ENCODE measurements around the gene PDGFB.
A peak's percentile ranks its signal among the peaks of the same experiment; 100 is the strongest.

The PDGFB gene

DNA sequence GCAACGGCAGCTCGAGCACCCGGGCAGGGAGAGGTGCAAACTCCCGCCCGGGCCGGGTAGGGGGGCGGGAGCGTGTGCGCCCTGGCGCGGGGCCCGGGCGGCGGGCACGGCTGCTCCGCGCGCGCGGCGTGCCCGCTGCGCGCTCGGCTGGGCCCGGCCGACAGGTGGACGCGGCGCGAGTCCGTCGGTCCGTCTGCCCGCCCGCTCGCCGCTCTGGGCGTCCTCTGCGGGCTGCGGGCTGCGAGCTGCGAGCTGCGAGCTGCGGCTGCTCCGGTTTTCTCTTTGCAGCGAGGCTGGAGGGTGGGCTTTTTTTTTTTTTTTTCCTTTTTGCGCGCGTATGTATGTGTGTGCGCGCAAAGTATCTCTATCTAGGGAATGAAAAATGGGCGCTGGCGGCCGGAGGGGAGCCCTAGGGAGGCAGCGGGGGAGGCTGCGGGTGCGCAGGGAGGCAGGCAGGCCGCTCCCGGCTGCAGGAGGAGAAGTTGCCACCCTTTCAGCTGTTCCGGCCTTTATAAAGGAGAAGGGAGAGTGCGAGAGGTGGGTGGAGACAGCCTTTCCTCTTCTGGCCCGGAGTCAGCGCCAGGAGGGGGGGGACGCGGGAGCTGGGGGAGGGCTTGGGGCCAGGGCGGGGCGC lies at the start of gene PDGFB:
Gene PDGFB, minus strand, starts transcription at position 487 of the 634 bp plus-strand sequence. CDS start 1,019 bp downstream, outside the sequence.
- DNase-seq (ENCODE audit: low spot score) (peak; percentile 71), FAIRE-seq (no peak)

DNA sequence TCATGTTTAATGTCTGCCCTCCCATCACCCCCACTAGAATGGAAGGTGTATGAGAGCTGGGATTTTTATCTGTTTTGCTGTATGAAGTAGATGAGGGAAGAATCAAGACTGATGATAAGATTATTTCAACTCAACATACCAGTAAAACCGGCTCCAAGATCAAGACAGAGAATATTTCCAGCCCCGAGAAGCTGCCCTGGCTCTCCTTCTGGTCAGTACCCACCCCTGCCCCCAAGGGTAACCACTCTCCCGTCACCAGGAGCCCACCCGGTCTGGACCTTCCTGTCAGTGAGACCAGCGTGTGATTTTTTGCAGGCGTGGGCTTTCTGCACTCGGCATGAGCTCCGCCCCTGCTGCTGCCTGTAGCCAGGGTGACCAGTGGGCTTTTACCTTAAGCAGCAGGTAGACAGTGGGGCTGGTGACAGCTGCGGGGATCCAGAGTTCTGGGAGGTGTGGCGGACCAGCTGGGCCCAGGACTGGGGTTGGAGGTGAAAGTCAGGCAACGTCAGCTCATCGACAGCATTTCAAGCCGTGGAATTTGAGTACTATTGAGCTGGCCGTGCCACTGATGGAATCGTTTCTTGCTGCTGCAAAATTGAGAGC lies 49.1 kb upstream of the PDGFB start:
- FAIRE-seq (no peak), DNase-seq (ENCODE audit: low spot score) (no peak)

DNA sequence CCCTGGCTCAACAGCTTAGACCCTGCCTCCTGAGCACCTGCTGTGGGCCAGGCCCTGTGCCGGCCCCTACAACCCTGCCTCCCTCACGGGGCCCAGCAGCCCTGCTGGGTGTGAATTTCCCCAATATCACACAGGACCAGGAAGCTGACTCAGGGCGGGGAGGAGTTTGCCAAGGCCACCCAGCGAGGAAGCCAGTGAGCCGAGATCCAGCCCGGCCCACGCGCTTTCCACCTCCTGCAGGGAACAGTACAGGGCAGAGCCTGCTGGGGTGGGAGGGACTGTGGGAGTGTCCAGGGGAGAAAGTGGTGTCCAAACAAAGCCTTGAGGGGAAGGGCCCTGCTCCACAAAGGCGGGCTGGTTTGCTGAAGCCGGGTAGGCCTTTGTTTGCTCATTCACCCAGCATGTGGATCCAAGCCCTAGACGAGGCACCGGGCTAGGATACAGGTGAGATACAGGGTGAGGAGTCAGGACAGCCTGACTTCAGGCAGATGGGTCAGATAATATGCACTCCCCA lies 47.8 kb upstream of the PDGFB start:
- peak; percentile 95 for DNase-seq (ENCODE audit: low spot score)
- FAIRE-seq: peak; percentile 99

DNA sequence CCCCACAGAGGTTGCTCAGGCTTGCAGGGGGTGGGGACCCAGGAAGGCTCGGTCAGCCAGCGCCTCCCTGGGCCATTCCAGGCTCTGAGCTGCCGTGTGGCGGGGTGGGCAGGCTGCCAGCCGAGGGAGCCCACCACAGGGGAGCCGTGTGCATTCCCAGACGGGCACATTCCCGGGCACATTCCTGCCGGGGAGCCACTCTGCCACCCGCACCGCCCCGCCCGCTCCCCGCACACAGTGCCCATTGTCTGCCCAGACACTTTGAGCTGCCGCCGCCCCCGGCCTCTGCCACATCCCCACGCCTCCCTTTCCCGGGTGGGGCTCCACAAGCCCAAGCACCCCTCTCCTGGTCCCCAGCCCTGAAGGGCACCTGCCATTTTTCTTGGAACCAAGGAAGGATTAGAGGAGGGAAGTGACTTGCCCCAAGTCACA lies 47.3 kb upstream of the PDGFB start:
- DNase-seq (ENCODE audit: low spot score) (peak; percentile 91), FAIRE-seq (peak; percentile 89)

DNA sequence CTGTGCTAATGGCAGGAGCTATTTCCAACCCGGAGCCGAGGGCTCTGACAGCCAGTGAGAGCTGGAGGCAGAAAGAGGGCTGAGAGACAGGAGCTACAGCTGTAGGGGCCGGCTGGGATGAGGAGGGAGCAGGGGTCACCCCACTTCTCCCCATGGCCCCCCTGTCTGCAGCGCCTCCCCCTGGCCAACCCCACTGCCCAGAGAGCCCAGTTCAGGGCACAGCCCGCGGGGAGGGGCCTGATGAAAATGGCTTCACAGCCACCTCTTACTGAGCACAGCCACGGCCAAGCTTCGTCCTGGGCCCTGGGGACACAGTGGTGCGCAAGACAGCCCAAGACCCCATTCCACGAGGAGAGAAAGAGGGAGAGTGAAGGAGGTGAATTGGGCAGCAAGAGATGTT lies 46.7 kb upstream of the PDGFB start:
- DNase-seq (ENCODE audit: low spot score) (no peak), FAIRE-seq (peak; percentile 70)

DNA sequence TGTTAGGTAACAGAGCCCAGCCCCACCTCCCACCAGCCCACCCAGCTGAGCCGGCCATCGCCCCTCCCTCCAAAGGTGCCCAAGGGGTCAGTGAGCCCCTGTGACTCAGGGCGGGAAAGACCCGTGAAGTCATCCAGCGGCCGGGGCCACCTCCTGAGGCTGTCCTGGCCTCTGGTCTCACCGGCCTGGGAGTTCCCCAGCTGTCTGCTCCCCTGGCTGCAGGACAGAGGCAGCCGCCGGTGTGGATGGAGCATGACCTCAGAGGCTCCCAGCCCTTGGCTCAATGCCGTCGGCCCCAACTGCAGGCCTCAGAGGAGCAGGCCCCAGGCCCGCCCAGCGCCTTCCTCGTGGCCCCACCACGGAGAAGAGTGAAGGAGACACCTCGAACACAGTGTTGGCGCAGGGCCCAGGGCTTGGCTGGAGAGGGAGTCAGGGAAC lies 46.0 kb upstream of the PDGFB start:
- DNase-seq (ENCODE audit: low spot score) (peak; percentile 75), FAIRE-seq (peak; percentile 89)

DNA sequence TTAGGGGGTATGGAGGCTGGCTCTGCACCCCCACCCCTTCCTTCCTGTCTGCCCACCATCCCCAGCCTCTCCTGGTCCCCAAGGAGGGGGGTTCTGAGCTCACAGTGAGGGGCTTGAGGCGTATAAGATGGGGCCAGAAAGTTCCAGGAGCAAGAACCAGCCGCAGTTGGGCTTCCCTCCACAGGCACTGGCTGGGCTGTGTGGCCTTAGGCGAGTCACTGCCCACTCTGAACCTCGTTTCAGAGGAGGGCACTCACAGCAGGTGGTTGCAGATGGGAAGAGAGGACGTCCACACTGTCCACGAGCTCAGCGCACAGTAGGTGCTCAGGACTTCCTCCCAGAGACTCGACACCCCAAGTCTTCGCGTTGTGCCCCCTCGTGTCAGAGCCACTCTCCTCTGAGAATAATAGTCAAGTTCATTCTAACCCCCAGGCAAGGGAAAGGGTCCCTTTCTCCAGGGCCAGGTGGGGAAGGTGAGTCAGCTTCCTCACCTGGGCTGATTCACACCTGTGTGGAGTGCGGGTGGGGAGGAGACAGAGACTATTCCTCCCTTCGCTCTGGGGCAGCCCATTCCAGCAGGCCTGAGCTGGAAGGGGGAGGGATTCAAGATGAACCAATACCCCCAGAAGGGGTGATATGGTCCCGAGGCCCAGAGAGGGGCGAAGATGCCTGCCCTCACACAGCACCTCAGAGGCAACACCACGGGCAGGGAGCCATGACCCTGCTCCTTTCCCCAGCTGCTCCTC lies 45.4 kb upstream of the PDGFB start:
- FAIRE-seq (no peak), DNase-seq (ENCODE audit: low spot score) (no peak)

DNA sequence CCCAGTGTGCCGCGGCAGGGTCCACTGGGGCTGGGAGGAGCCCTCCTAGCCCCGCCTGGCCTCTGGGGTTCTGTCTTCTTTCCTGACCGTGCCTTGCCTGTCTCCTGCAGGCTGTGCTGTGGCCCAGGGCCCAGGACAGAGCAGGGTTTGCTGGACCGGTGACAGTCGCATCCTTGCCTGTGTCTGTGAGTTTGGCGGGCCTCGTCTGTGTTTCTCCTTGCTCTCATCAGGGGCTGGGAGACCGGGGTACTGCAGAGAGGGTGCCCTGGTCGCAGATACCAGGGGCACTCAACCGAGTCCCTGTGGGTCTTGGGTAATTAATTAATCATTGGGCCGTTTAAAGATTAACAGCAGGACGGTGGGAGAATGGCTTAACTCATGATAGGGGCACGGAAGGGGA lies 44.8 kb upstream of the PDGFB start:
- FAIRE-seq: no peak

DNA sequence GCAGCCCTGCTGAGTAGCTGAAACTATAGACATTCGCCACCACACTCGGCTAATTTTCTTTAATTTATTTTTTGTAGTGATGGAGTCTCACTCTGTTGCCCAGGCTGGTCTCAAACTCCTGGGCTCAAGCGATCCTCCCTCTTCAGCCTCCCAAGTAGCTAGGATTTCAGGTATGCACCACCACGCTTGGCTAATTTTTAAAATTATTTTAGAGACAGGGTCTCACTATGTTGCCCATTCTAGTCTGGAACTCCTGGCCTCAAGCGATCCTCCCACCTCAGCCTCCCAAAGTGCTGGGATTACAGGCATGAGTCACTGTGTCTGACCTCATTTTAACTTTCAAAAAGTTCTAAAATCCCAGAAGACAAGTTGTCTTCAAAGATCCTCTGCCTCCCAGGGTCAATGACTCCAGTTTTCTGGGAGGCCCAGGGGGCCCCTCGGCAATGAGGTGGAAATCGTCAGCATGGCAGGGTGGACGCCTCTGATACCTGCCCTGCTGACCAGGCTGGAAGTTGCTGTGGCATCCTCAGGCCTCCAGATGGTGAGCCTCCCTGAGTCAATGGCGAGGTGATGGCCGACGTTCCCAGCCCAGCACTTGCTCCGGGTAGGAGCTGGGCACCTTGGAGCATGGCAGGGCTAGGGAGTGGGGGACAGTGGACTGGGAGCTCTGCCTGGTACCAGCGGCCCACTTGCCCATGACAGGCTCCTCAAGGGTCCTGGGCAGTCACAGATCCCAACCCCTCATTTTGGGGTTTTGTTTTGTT lies 43.5 kb upstream of the PDGFB start:
- FAIRE-seq: peak; percentile 77

More for the DNA sequence above, 44.8 kb upstream of the PDGFB start:
- DNase-seq (ENCODE audit: low spot score): no peak

DNA sequence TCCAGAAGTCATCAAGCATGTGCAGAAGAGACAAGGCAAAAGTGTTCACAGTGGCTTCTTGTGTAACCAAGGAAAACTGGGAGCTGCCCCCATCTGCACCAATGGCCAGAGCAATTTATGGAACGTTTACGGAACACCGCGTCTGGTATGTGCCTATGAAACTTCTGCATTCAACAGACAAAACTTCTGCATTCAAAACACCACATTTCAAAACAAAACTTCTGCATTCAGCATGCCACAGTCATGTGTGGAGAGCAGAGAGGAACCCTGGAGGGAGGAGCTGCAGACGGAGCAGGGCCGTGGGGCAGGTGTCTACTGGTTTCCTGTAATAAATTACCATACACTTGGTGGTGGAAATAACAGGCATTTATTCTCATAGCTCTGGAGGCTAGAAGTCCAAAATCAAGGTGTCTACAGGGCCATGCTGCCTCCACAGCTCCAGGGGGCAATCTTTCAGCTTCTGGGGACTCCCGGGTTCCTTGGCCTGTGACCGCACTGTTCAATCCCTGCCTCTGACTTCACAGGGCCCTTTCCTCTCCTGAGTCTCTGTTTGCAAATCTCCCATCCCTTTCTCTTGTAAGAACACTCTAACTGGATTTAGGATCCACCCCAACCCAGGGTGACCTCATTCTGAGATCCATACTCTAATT lies 42.4 kb upstream of the PDGFB start:
- DNase-seq (ENCODE audit: low spot score) (no peak), FAIRE-seq (no peak)

More for the DNA sequence above, 43.5 kb upstream of the PDGFB start:
- no peak for DNase-seq (ENCODE audit: low spot score)

DNA sequence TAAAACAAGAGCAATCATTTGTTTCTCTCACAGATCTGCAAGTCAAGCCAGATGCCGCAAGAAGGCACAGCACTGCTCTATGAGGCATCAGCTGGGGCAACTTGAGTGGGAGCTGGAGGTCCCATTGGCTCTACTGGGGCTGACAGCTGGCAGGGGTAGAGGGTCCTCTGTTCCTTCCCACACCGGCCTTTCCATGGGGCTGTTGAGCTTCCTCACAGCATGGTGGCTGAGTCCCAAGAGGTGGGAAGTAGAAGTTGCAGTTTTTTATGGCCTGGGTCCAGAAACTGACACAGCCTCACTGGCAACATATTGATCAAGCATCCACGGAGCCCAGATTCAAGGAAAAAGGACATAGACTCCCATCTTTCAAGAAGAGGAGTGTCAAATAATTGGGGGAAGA lies 40.2 kb upstream of the PDGFB start:
- FAIRE-seq (no peak), DNase-seq (ENCODE audit: low spot score) (no peak)

DNA sequence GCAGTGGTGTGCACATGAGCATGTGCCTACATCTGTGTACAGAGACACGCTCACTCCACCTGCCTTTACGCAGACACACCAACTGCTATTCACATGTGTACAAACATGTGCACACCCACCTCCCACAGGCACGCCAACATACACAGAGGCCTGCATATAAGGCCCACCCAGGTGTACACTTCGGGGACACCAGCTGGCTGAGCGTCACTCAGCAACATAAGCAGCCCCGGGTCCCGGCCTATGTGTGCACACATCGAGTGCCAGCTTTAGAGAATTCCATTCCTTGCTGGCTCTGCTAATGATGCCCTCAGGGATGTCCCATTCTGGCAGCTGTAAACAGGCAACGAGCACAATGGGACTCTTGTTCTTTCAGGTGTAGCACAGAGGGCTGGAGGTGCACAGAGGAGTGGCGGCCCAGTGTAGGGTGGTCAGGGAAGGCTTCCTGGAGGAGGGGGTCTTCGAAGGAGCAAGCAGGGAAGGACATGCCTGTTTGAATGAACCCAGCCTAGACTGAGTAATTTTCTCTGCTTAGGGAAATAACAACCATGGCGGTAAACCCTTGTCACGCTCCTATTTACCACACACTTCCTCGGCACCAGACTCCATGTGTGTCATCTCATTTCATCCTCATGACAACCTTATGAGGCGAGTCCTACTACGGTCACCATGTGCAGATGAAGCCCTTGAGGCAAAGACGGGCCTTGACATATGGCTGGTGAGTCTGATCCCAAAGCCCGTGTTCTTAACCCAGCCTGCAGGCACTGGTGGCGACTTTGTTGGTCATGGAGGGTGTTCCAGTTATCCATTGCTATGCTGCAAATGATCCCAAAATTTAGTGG lies 39.6 kb upstream of the PDGFB start:
- no peak for DNase-seq (ENCODE audit: low spot score)
- peak; percentile 59 for FAIRE-seq

DNA sequence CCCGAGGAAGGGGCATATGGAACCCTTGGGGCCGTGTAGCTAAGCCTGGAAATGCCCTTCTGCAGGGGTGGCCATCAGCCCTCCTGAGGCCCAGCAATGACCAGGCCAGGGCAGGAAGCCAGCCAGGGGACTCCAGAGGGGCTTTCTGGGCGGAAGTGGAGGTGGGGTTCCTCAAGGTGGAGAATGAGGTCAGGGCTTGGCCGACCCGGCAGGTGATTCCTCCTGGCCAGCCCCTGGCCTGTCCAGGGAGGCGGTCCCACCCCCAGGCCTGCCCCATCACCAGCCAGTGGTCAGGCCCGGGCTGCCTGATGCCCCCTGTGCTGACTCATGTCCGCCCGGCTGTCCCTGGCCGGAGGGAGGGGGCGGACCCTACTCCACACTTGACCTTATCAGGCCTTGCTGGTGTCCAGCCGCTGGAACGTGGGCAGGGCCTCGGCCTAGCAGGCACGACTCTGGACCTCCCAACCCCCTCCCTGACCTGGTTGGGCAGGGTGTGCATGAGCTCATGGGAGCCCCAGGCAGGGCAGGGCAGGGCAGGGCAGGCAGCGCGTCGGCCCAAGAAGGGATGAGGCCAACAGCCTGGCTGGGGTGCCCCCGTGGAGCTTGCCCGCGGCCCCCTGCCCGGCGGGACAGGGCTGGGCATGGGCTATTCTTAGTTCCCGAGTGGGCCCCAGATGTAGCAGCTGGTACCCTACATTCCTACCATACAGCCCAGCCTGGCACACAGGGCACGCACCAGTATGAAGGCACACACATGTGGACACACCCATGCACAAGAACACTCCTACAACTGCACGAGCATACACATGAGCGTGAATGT lies 38.8 kb upstream of the PDGFB start:
- FAIRE-seq (no peak), DNase-seq (ENCODE audit: low spot score) (no peak)

DNA sequence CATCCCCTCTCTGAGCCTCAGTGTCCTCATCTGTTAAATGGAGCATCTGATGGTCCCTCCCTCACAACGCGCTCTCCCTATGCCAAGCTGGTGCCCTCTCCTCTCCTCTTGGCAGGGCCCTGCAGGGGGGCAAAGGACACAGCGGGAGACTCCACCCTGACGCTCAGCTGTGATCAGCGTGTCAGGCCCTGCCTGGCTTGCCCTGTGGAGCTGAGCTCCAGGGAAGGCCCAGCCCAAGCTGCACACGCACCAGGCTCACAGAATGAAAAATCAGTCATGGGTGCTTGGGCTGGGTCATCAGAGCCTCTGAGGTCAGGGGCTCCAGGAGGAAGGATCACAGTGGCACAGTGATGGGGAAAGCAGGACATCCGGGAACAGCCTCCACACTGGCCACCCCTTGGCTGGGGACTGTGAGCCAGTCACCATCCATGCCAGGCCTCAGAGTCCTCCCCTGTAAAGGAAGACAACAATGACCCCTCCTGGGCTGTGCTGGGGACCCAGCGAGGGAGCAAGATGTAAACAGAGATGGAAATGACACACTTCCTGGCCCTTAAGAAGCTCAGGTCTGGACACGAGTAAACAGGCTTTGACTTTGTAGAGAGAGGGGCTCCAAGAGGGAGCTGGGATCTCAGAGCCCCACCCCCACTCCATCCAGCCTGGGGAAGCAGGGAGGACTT lies 38.0 kb upstream of the PDGFB start:
- no peak for FAIRE-seq
- no peak for DNase-seq (ENCODE audit: low spot score)

DNA sequence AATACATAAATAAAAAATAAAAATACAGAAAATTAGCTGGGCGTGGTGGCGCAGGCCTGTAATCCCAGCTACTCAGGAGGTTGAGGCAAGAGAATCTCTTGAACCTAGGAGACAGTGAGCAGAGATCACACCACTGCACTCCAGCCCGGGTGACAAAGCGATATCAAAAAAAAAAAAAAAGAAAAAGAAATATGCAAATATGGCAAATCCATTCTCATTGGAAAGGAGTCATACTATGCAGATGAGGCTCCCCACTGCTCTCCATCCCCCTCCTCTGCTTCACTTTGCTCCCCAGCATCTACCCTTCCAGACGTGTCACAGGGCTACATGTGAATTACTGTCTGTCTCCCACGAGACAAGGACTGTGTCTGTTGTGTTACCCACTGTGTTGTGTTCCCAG lies 36.3 kb upstream of the PDGFB start:
- DNase-seq (ENCODE audit: low spot score) (no peak), FAIRE-seq (no peak)

DNA sequence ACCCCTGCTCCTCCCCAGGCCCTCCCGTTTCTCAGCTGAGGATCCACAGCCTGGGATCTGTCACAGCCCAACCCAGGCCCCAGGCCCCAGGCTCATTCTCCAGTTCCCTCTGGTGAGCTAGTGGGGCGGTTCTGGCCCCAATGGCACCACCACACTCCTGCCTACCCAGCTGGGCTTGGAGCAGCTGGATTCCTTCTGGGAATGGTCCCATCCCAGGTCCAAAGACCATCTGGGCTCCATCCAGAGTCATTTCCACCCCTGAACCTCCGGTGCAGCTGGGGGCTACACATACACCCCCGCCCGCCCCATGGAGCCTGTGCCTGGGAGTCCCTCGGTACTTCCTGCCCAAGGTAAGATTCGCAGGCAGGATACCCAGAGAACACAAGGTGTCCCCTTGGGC lies 35.5 kb upstream of the PDGFB start:
- DNase-seq (ENCODE audit: low spot score): no peak
- FAIRE-seq: no peak

DNA sequence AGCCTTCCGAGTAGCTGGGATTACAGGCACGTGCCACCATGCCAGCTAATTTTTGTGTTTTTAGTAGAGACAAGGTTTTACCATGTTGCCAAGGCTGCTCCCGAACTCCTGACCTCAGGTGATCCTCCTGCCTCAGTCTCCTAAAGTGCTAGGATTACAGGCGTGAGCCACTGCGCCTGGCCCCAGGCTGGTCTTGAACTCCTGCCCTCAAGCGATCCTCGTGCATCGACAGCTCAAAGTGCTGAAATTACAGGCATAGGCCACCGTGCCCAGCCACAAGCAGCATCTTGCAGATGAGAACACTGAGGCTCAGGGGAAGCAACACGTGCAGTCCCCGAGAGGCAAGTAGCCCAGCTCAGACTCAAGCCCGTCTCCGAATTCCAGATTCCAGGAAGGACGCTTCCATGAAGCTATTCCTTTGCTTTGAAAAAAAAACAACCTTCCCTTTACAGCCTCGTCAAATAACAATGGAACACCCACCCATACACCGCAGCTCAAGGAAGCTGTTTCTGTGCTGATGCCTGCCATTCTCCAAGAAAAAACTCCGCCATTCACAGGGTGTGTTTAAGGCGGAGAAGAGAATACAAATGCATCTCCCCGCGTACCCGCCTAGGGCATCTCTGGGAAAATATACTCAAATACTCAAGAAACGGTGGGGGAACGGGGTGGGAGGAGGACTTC lies 34.5 kb upstream of the PDGFB start:
- DNase-seq (ENCODE audit: low spot score) (no peak), FAIRE-seq (no peak)

DNA sequence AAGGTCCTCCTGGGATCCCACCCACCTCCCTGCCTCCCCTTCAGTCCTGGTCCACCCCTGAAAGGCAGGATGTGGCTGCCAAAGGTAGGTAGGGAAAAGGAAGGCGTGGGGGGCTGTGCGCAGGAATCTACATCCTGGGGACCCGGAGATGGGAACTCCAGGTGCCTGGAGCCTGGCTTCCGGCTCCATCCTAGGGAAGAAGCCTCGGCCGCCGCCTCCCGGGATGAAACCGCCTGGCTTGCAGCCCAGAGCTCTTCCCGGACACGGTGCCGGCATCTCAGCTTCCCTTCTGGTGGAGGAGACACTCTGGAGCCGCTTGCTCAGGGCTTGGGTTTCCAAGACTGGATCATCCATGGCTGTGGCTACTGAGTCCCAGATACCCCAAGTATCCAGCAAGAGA lies 33.3 kb upstream of the PDGFB start:
- FAIRE-seq (no peak), DNase-seq (ENCODE audit: low spot score) (peak; percentile 68)
